Muscle of leg (tissue), 11 donors: ENCODE measurements around the gene PSD2. TPM values are rescaled to one million over a fixed set of nuclear protein-coding genes. Genes with fewer than 3 reads are reported as not detected.
A peak's percentile ranks its signal among the peaks of the same experiment; 100 is the strongest.

Source experiments
- DNase-seq: peaks from one replicate; pipeline ENCODE4 v3.0.0; 2013
- H3K27ac ChIP-seq: one replicate; pipeline ENCODE4 v1.5.1; 2013; ENCODE audit warnings: mild to moderate bottlenecking, low read length, control low read depth
- H3K27me3 ChIP-seq: one replicate; pipeline ENCODE4 v1.6.1; 2013; ENCODE audit warnings: low read length; ENCODE audit not compliant: control insufficient read depth, insufficient read depth
- H3K36me3 ChIP-seq: one replicate; pipeline ENCODE4 v1.6.1; 2013; ENCODE audit warnings: low read length; ENCODE audit not compliant: control insufficient read depth, insufficient read depth
- H3K4me1 ChIP-seq: one replicate; pipeline ENCODE4 v1.6.1; 2013; ENCODE audit warnings: low read length; ENCODE audit not compliant: control insufficient read depth, insufficient read depth
- H3K4me3 ChIP-seq: one replicate; pipeline ENCODE4 v1.5.1; 2013; ENCODE audit warnings: low read length, control low read depth
- H3K9me3 ChIP-seq: replicated peaks from 2 replicates; pipeline ENCODE4 v1.6.1; 2013; ENCODE audit warnings: low read depth, low read length; ENCODE audit not compliant: control insufficient read depth
- WGBS: methylation state at CpG from one replicate; pipeline ENCODE4 v1.1.5; 2013; ENCODE audit warnings: missing lambda C conversion rate; ENCODE audit not compliant: insufficient coverage; 5-methylcytosine and 5-hydroxymethylcytosine counted together
- polyA plus RNA-seq, 8 donors: library from polyadenylated mRNA; unstranded; fragments of 120-200 nt; gene quantifications; one replicate each; pipeline versions ENCODE4 v1.2.1 to v1.2.3, GENCODE V29; 2013; ENCODE audit warnings: inconsistent platforms in 1 of 8, low replicate concordance in 1 of 8; ENCODE audit not compliant: insufficient read length in 8 of 8, insufficient read depth in 1 of 8
- total RNA-seq: library from RNA; stranded (reverse); fragments of 120-200 nt; gene quantifications from one replicate; pipeline ENCODE4 v1.2.4, GENCODE V29; 2013

PSD2 gene
- total and polyA plus RNA-seq, 9 donors, result 0.18 to 0.47 (median 0.31) TPM

- Histone ChIP-seq H3K9me3 (no peaks in the 10 kb centered on the region), H3K36me3 (no peaks in the 10 kb centered on the region), H3K4me3 (no peak overlapping the region), H3K27me3 (peaks cover 41% of the 10 kb centered on the region), H3K27ac (no peak overlapping the region), H3K4me1 (peaks cover 36% of the 10 kb centered on the region)
- WGBS, result 4% methylated on average over 34 of the region's 45 CpGs
- DNase-seq, result peak; percentile 72
Observed at GRCh38 chr5:139763930-139764791, 31.4 kb upstream of the PSD2 start.

- DNase-seq, result no peak
- peaks cover 35% of the 10 kb centered on the region for H3K27me3 ChIP-seq
- H3K36me3 ChIP-seq, result no peaks in the 10 kb centered on the region
- H3K27ac ChIP-seq, result no peak overlapping the region
- H3K9me3 ChIP-seq, result no peaks in the 10 kb centered on the region
- 39% methylated on average over 11 of the region's 11 CpGs for WGBS
- H3K4me1 ChIP-seq, result peaks cover 32% of the 10 kb centered on the region
- H3K4me3 ChIP-seq, result no peak overlapping the region
Observed at GRCh38 chr5:139764886-139765408, 30.7 kb upstream of the PSD2 start.

- H3K36me3 ChIP-seq, result no peaks in the 10 kb centered on the region
- no peaks in the 10 kb centered on the region for H3K9me3 ChIP-seq
- peak overlapping the region; percentile 52 for H3K4me3 ChIP-seq
- no peak overlapping the region for H3K27ac ChIP-seq
- peak; percentile 85 for DNase-seq
- H3K4me1 ChIP-seq, result peaks cover 32% of the 10 kb centered on the region
- peaks cover 35% of the 10 kb centered on the region for H3K27me3 ChIP-seq
- 13% methylated on average over 29 of the region's 46 CpGs for WGBS
Observed at GRCh38 chr5:139765409-139766217, 30.0 kb upstream of the PSD2 start.

- WGBS, result 50% methylated on average over 2 of the region's 4 CpGs
- DNase-seq, result no peak
- Histone ChIP-seq H3K9me3 (no peaks in the 10 kb centered on the region), H3K4me3 (no peak overlapping the region), H3K27me3 (peaks cover 22% of the 10 kb centered on the region), H3K4me1 (peaks cover 33% of the 10 kb centered on the region), H3K36me3 (no peaks in the 10 kb centered on the region), H3K27ac (no peak overlapping the region)
Observed at GRCh38 chr5:139767960-139768359, 27.6 kb upstream of the PSD2 start.

GRCh38 chr5:139768807-139769465 is 26.7 kb upstream of the PSD2 start:
- H3K4me3 ChIP-seq, result no peak overlapping the region
- H3K9me3 ChIP-seq, result no peaks in the 10 kb centered on the region
- H3K27me3 ChIP-seq, result peaks cover 13% of the 10 kb centered on the region
- WGBS, result 91% methylated on average over 6 of the region's 7 CpGs
- no peaks in the 10 kb centered on the region for H3K36me3 ChIP-seq
- H3K4me1 ChIP-seq, result peaks cover 28% of the 10 kb centered on the region
- no peak for DNase-seq
- no peak overlapping the region for H3K27ac ChIP-seq

- Histone ChIP-seq H3K9me3 (no peaks in the 10 kb centered on the region), H3K27ac (no peak overlapping the region), H3K36me3 (no peaks in the 10 kb centered on the region), H3K27me3 (peaks cover 9% of the 10 kb centered on the region), H3K4me3 (no peak overlapping the region), H3K4me1 (peaks cover 22% of the 10 kb centered on the region)
- no peak for DNase-seq
- WGBS, result 100% methylated on average over 1 of the region's 3 CpGs
Observed at GRCh38 chr5:139769477-139769876, 26.1 kb upstream of the PSD2 start.

GRCh38 chr5:139770722-139771121 is 24.9 kb upstream of the PSD2 start:
- no CpG with 5 or more reads among the region's 2 CpGs for WGBS
- no peak for DNase-seq

GRCh38 chr5:139772089-139772791 is 23.4 kb upstream of the PSD2 start:
- no peak overlapping the region for H3K27ac ChIP-seq
- peaks cover 2% of the 10 kb centered on the region for H3K27me3 ChIP-seq
- peak; percentile 83 for DNase-seq
- WGBS, result 41% methylated on average over 2 of the region's 8 CpGs
- no peaks in the 10 kb centered on the region for H3K9me3 ChIP-seq
- H3K4me3 ChIP-seq, result no peak overlapping the region
- no peaks in the 10 kb centered on the region for H3K36me3 ChIP-seq
- peaks cover 21% of the 10 kb centered on the region for H3K4me1 ChIP-seq

More at GRCh38 chr5:139770722-139771121, 24.9 kb upstream of the PSD2 start:
- H3K36me3 ChIP-seq, result no peaks in the 10 kb centered on the region
- no peaks in the 10 kb centered on the region for H3K9me3 ChIP-seq
- H3K4me3 ChIP-seq, result no peak overlapping the region
- peaks cover 2% of the 10 kb centered on the region for H3K27me3 ChIP-seq
- no peak overlapping the region for H3K27ac ChIP-seq
- H3K4me1 ChIP-seq, result peaks cover 21% of the 10 kb centered on the region

- H3K27ac ChIP-seq, result no peak overlapping the region
- DNase-seq, result no peak
- no peaks in the 10 kb centered on the region for H3K36me3 ChIP-seq
- 72% methylated on average over 4 of the region's 5 CpGs for WGBS
- H3K27me3 ChIP-seq, result peaks cover 2% of the 10 kb centered on the region
- no peaks in the 10 kb centered on the region for H3K9me3 ChIP-seq
- no peak overlapping the region for H3K4me3 ChIP-seq
- H3K4me1 ChIP-seq, result peaks cover 17% of the 10 kb centered on the region
Observed at GRCh38 chr5:139772927-139773690, 22.5 kb upstream of the PSD2 start.
